Common myeloid progenitor, CD34-positive (primary cell): ENCODE data around the gene PPM1H.

Experiments
- CTCF ChIA-PET: fragments of 350-600 bp; sonication (Branson Sonifier 250); formaldehyde crosslinking; loops from one replicate; lab custom pipeline; 2021; ENCODE audit warnings: antibody characterized with exemption; lab: Charles Lee
- POLR2A ChIA-PET: fragments of 350-600 bp; sonication (Branson Sonifier 250); formaldehyde crosslinking; loops from one replicate; lab custom pipeline; 2021; ENCODE audit warnings: antibody characterized with exemption; lab: Charles Lee
- DNase-seq, 3 donors: peaks; one replicate each; pipeline versions ENCODE4 v3.0.0 to v3.0.0-alpha.2; 2013
- H3K27ac ChIP-seq, 2 experiments: 1 replicate in 1 of 2; 2 replicates in 1 of 2; pipeline ENCODE4 v1.7.0; 2013; ENCODE audit warnings: inconsistent platforms in 2 of 2, low read length in 2 of 2, mild to moderate bottlenecking in 2 of 2, low read depth in 1 of 2, moderate library complexity in 1 of 2; ENCODE audit not compliant: severe bottlenecking in 2 of 2, insufficient read depth in 1 of 2, poor library complexity in 1 of 2
- H3K27me3 ChIP-seq, 5 experiments: replicated peaks in 2 of 5; 1 replicate in 3 of 5; 2 replicates in 2 of 5; pipeline versions ENCODE4 v1.6.1 to v1.7.0; 2013; ENCODE audit warnings: low read length in 4 of 5, mild to moderate bottlenecking in 2 of 5, moderate library complexity in 2 of 5, inconsistent platforms in 1 of 5; ENCODE audit not compliant: insufficient read depth in 5 of 5, control insufficient read depth in 4 of 5
- H3K36me3 ChIP-seq, 4 experiments: 1 replicate in 2 of 4; 2 replicates in 2 of 4; pipeline versions ENCODE4 v1.6.1 to v1.7.0; 2013; ENCODE audit warnings: low read length in 3 of 4, control low read depth in 1 of 4, mild to moderate bottlenecking in 1 of 4; ENCODE audit not compliant: control insufficient read depth in 4 of 4, insufficient read depth in 4 of 4
- H3K4me1 ChIP-seq, 4 experiments: 1 replicate in 3 of 4; 2 replicates in 1 of 4; pipeline versions ENCODE4 v1.6.1 to v1.7.1; 2013; ENCODE audit warnings: low read length in 3 of 4, mild to moderate bottlenecking in 3 of 4, control low read depth in 1 of 4, inconsistent platforms in 1 of 4, moderate library complexity in 1 of 4; ENCODE audit not compliant: control insufficient read depth in 4 of 4, insufficient read depth in 4 of 4; ENCODE audit errors: control extremely low read depth in 1 of 4
- H3K4me3 ChIP-seq, 7 experiments: 1 replicate in 4 of 7; 2 replicates in 3 of 7; pipeline versions ENCODE4 v1.5.1 to v1.7.0; 2013; ENCODE audit warnings: mild to moderate bottlenecking in 7 of 7, low read length in 6 of 7, moderate library complexity in 6 of 7, inconsistent platforms in 2 of 7, low read depth in 2 of 7, control low read depth in 1 of 7; ENCODE audit not compliant: insufficient read depth in 4 of 7, control insufficient read depth in 1 of 7; ENCODE audit errors: extremely low read depth in 1 of 7
- H3K9me3 ChIP-seq, 5 experiments: 1 replicate in 4 of 5; 2 replicates in 1 of 5; pipeline versions ENCODE4 v1.6.1 to v1.7.1; 2013; ENCODE audit warnings: low read length in 4 of 5, mild to moderate bottlenecking in 2 of 5, inconsistent platforms in 1 of 5, low read depth in 1 of 5, moderate library complexity in 1 of 5; ENCODE audit not compliant: control insufficient read depth in 4 of 5, insufficient read depth in 2 of 5; ENCODE audit errors: control extremely low read depth in 1 of 5
- WGBS: methylation state at CpG from one replicate; pipeline ENCODE4 v1.1.5; 2013; ENCODE audit not compliant: insufficient coverage; 5-methylcytosine and 5-hydroxymethylcytosine counted together

The PPM1H gene

DNA sequence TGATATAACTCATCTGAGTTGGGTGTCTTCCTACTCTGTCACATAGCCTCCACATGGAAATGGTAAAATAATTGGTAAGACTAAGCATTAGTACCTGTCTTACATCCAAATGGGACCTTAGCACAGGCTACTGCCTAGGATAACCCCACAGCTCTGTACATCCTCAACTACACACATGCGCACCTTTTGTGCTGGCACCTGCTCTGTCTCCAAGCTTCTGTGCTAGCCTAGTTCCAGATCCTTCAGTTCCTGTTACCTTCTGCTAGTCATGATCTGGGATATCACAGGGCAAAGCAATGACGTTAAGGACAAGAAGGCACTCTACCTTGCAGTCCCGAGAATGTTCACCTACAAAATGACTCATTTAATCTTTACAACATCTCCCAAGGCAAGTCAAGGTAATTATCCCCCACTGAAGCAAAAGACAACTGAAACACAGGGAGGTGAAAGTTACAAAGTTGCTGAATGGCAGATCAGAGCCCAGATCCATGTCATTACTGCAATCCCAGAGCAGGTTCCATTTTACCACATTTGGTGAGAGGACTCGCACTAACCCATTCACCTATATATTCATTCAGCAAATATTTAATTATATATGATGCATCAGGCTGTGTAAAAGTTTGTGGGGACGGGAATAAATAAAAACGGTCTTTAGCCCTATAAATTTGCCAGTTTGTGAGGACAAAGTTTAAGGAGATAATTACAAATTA lies 61.7 kb downstream of the PPM1H start:
- DNase-seq, result no peak
- no peaks in the 10 kb centered on the region for H3K4me1 ChIP-seq
- H3K4me3 ChIP-seq, result no peak overlapping the region
- H3K36me3 ChIP-seq, result peaks cover 0 to 3% (median 0%) of the 10 kb centered on the region in 4 experiments
- no peaks in the 10 kb centered on the region for H3K27me3 ChIP-seq
- CTCF ChIA-PET, result no interaction called here
- H3K27ac ChIP-seq, result no peak overlapping the region
- POLR2A ChIA-PET, result no interaction called here
- WGBS, result 100% methylated on average over 4 of the region's 6 CpGs
- H3K9me3 ChIP-seq, result peaks cover 0 to 2% (median 0%) of the 10 kb centered on the region in 5 experiments

DNA sequence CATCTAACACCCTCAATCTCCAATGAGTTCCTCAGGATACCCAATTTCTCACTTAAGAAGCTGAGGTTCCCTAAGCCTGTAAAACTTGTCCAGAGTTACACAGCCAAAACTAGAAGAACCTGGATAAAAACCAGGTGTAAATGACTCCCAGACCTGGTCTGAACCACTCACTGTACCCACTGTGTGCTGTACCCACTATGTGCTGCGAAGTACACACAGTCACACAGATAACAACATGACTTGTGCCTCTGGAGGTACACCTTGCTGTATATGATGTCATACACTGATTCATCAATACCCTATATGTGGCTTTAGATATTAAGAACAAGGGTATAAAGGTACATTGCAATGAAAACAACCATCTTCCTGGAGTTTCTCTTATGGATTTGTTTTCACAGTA lies 66.1 kb downstream of the PPM1H start:
- Histone ChIP-seq H3K36me3 (no peaks in the 10 kb centered on the region), H3K4me3 (no peak overlapping the region), H3K27ac (no peak overlapping the region), H3K4me1 (peaks cover 0 to 13% (median 3%) of the 10 kb centered on the region in 4 experiments), H3K27me3 (no peaks in the 10 kb centered on the region), H3K9me3 (peaks cover 0 to 1% (median 0%) of the 10 kb centered on the region in 5 experiments)
- no CpG with 5 or more reads among the region's 1 CpG for WGBS
- DNase-seq, result no peak
- POLR2A ChIA-PET, result no interaction called here
- CTCF ChIA-PET, result interaction anchor here (0.9 kb wide), 1 partner anchor 24 kb away, joined by 3 read pairs; no protein-coding TSS in a partner anchor

DNA sequence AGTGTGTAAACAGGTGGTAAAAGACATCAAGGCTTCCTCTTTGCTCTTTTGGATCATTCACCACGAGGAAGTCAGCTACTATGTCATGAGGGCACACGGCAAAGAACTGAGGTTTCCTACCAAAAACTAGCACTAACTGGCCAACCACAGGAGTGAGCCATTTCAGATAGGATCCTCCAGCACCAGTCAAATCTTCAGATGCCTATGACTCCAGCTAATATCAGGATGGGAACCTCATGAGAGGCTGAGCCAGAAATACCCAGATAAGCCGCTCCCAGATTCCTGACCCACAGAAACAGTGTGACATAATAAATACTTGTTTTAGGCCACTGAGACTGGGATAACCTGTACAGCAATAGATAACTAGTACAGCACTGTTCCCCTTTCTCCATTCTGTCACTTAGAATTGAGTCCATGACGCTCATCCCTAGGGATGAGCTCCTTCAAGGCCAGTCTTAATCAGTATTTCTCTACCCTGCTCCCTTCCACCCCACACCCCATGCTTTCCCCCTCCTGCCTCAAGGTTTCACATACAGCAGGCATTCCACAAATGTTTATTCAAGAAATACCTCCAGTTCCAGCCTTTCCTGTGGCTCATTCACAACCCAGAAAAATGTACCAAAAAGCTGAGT lies 68.4 kb downstream of the PPM1H start:
- WGBS, result 52% methylated on average over 4 of the region's 4 CpGs
- Histone ChIP-seq H3K36me3 (no peaks in the 10 kb centered on the region), H3K9me3 (peaks cover 0 to 1% (median 0%) of the 10 kb centered on the region in 5 experiments), H3K4me3 (no peak overlapping the region), H3K27me3 (no peaks in the 10 kb centered on the region), H3K4me1 (peaks cover 0 to 13% (median 3%) of the 10 kb centered on the region in 4 experiments), H3K27ac (no peak overlapping the region)
- POLR2A ChIA-PET, result interaction anchor here (2.1 kb wide), 1 partner anchor 68 kb away, joined by 4 read pairs; the partner anchor contains the start of gene PPM1H
- CTCF ChIA-PET, result interaction anchor here (0.9 to 2.4 kb wide), 6 partner anchors 8 to 68 kb away, joined by 3 to 11 read pairs (median 3); partner anchors contain the start of gene PPM1H
- DNase-seq, result peak in 2 of 3 donors; percentile 39 to 66

DNA sequence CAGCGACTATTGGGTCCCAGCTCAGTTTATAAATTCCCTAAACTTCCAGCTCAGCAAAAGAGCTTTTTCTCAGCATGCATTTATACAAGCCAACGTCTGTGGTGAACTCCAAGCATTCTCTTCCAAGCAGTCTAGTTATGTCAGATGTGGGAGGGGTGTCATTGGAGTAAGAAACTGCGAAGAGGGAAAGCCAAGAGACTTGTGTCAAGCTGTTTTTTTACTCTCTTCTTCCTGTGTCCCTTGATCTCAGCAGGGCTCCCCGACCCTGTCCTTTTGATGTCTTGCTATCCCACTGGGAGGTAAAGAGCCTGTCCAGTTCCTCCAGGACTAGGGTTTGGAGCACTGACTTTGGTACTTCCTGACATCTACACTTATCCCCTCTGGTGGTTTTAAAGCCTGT lies 69.0 kb downstream of the PPM1H start:
- no peak overlapping the region for H3K27ac ChIP-seq

DNA sequence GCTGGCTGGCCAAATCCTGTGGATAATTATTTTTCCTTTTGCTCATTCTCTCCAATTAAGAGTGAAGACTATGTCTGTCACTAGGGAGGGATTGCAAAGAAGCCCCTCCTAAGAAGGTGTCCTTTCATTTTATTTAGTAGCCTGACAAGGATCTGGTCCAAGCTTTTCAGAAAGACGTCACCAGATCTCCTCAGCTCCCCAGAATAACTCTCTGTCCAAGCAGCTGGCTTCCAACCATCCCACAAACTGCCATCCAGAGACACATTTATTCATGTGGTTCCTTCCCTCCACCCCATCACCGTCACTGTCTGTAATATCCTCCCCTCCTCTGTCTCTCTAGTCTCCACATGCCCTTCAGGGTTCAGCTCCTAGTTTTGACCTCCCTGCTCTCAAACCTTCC lies 69.9 kb downstream of the PPM1H start:
- Histone ChIP-seq H3K9me3 (peaks cover 0 to 1% (median 0%) of the 10 kb centered on the region in 5 experiments), H3K27ac (no peak overlapping the region), H3K4me3 (no peak overlapping the region), H3K36me3 (no peaks in the 10 kb centered on the region), H3K4me1 (peaks cover 0 to 14% (median 6%) of the 10 kb centered on the region in 4 experiments), H3K27me3 (no peaks in the 10 kb centered on the region)
- 96% methylated on average over 2 of the region's 2 CpGs for WGBS
- CTCF ChIA-PET, result interaction anchor here (1.1 to 2.4 kb wide), 3 partner anchors 9 to 69 kb away, joined by 3 to 11 read pairs (median 3); partner anchors contain the start of gene PPM1H
- POLR2A ChIA-PET, result interaction anchor here (0.6 kb wide), 1 partner anchor 111 kb away, joined by 3 read pairs; no protein-coding TSS in a partner anchor
- no peak for DNase-seq

More for the DNA sequence above, 69.0 kb downstream of the PPM1H start:
- no peak overlapping the region for H3K4me3 ChIP-seq
- no peaks in the 10 kb centered on the region for H3K27me3 ChIP-seq
- 89% methylated on average over 1 of the region's 4 CpGs for WGBS
- no peak for DNase-seq
- no peaks in the 10 kb centered on the region for H3K36me3 ChIP-seq
- ChIA-PET POLR2A (interaction anchor here (0.7 kb wide), 2 partner anchors 15 to 94 kb away, joined by 3 read pairs; no protein-coding TSS in a partner anchor), CTCF (interaction anchor here (1.1 to 2.4 kb wide), 4 partner anchors 9 to 68 kb away, joined by 3 to 11 read pairs (median 4); partner anchors contain the start of gene PPM1H)
- H3K4me1 ChIP-seq, result peaks cover 0 to 13% (median 3%) of the 10 kb centered on the region in 4 experiments
- H3K9me3 ChIP-seq, result peaks cover 0 to 1% (median 0%) of the 10 kb centered on the region in 5 experiments

DNA sequence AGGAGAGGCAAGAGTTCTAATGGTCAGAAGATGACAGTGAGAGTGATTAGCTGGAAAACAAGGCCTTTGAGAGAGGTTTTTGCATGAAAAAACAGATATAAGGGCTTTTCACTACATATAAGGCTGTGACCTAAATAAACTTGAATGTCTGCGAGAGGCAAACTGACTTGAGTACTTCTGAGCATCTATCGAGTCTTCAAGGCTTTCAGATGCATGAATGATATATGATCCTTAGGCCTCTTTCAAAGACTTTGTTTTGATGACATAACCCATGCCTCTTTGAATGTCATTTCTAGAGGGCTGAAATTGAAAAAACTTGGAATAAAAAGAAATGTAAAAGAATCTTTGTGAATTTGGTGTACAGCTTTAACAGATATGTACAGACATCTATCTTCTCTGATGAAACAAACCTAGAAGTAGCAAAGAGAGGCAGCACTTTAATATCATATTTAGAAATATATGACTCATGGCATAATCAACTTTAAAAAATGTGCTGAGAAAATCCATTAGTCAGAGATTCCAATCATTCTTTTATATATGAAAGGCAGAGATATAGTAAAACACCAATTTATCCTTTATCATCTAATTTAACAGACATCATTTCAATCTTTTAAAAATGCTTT lies 72.6 kb downstream of the PPM1H start:
- no peak overlapping the region for H3K4me3 ChIP-seq
- 92% methylated on average over 2 of the region's 2 CpGs for WGBS

More for the DNA sequence above, 72.6 kb downstream of the PPM1H start:
- DNase-seq, result no peak
- Histone ChIP-seq H3K27ac (no peak overlapping the region), H3K36me3 (no peaks in the 10 kb centered on the region), H3K27me3 (no peaks in the 10 kb centered on the region), H3K9me3 (no peaks in the 10 kb centered on the region), H3K4me1 (peaks cover 0 to 34% (median 15%) of the 10 kb centered on the region in 4 experiments)
- ChIA-PET POLR2A (no interaction called here), CTCF (no interaction called here)
